T-helper 1 cell treated with Interleukin-12 subunit alpha and Interleukin-12 subunit beta and Interleukin-4 antibody, amounts not matched to agents 30 ng/mL and 1 ng/mL, for 36 hours (primary cell): ENCODE data around the gene ZNF74. TPM values are rescaled to one million over a fixed set of nuclear protein-coding genes. Genes with fewer than 3 reads are reported as not detected.

Experiments used
- intact Hi-C: fragments of 100-400 bp; cut with micrococcal nuclease; formaldehyde crosslinking; loops from one replicate; pipeline ENCODE4 v1.15.1; 2024
- total RNA-seq: library from RNA; stranded (reverse); gene quantifications from 2 replicates; pipeline ENCODE4 v1.2.3, GENCODE V29; 2022

Gene ZNF74
- total RNA-seq, 1 donor from 2014 or later = 7.4 TPM

- intact Hi-C loops = loop anchor here (1.0 to 2.0 kb wide), 6 partner anchors 38 to 323 kb away; no protein-coding TSS in a partner anchor
Observed at GRCh38 chr22:20418211-20418788, 24.3 kb downstream of the ZNF74 start.

- intact Hi-C loops = loop anchor here (2.0 kb wide), 2 partner anchors 45 to 151 kb away; no protein-coding TSS in a partner anchor
Observed at GRCh38 chr22:20419664-20419951, 25.7 kb downstream of the ZNF74 start.

GRCh38 chr22:20420157-20420842 lies 26.3 kb downstream of the ZNF74 start:
- intact Hi-C loops = no loop called here

GRCh38 chr22:20421507-20421874 lies 27.5 kb downstream of the ZNF74 start:
- intact Hi-C loops = no loop called here

GRCh38 chr22:20422271-20423007 lies 28.5 kb downstream of the ZNF74 start:
- intact Hi-C loops = no loop called here

- intact Hi-C loops = no loop called here
Observed at GRCh38 chr22:20423008-20423905, 29.3 kb downstream of the ZNF74 start.

GRCh38 chr22:20423906-20424551 lies 30.1 kb downstream of the ZNF74 start:
- intact Hi-C loops = no loop called here

- intact Hi-C loops = no loop called here
Observed at GRCh38 chr22:20424568-20424931, 30.6 kb downstream of the ZNF74 start.

- intact Hi-C loops = no loop called here
Observed at GRCh38 chr22:20424932-20425565, 31.1 kb downstream of the ZNF74 start.

GRCh38 chr22:20425566-20426258 lies 31.8 kb downstream of the ZNF74 start:
- intact Hi-C loops = no loop called here

GRCh38 chr22:20426259-20426615 lies 32.3 kb downstream of the ZNF74 start:
- intact Hi-C loops = no loop called here

- intact Hi-C loops = no loop called here
Observed at GRCh38 chr22:20427104-20427944, 33.4 kb downstream of the ZNF74 start.

GRCh38 chr22:20427945-20428417 lies 34.0 kb downstream of the ZNF74 start:
- intact Hi-C loops = loop anchor here (2.0 kb wide), 1 partner anchor 275 kb away; no protein-coding TSS in a partner anchor

GRCh38 chr22:20428496-20429253 lies 34.7 kb downstream of the ZNF74 start:
- intact Hi-C loops = loop anchor here (1.0 to 2.0 kb wide), 6 partner anchors 9 to 274 kb away; partner anchors contain the start of gene SCARF2

- intact Hi-C loops = loop anchor here (1.0 to 2.0 kb wide), 6 partner anchors 8 to 273 kb away; partner anchors contain the start of gene SCARF2
Observed at GRCh38 chr22:20429254-20430100, 35.5 kb downstream of the ZNF74 start.

GRCh38 chr22:20430101-20430719 lies 36.3 kb downstream of the ZNF74 start:
- intact Hi-C loops = no loop called here
